T-helper 1 cell treated with Interleukin-12 subunit alpha and Interleukin-12 subunit beta and Interleukin-4 antibody, amounts not matched to agents 30 ng/mL and 1 ng/mL, for 36 hours (primary cell): ENCODE results near the gene CYP46A1. TPM values are rescaled to one million over a fixed set of nuclear protein-coding genes. Genes with fewer than 3 reads are reported as not detected.
"Not testable (repeated sequence)": the region's sequence is repeated elsewhere in the genome, so short reads cannot be mapped to it uniquely, and the experiment has no call there.

ENCODE experiments used
- intact Hi-C: fragments of 100-400 bp; cut with micrococcal nuclease; formaldehyde crosslinking; loops from one replicate; pipeline ENCODE4 v1.15.1; 2024
- total RNA-seq: library from RNA; stranded (reverse); gene quantifications from 2 replicates; pipeline ENCODE4 v1.2.3, GENCODE V29; 2022

CYP46A1 gene
- total RNA-seq, 1 donor from 2014 or later = not detected

DNA sequence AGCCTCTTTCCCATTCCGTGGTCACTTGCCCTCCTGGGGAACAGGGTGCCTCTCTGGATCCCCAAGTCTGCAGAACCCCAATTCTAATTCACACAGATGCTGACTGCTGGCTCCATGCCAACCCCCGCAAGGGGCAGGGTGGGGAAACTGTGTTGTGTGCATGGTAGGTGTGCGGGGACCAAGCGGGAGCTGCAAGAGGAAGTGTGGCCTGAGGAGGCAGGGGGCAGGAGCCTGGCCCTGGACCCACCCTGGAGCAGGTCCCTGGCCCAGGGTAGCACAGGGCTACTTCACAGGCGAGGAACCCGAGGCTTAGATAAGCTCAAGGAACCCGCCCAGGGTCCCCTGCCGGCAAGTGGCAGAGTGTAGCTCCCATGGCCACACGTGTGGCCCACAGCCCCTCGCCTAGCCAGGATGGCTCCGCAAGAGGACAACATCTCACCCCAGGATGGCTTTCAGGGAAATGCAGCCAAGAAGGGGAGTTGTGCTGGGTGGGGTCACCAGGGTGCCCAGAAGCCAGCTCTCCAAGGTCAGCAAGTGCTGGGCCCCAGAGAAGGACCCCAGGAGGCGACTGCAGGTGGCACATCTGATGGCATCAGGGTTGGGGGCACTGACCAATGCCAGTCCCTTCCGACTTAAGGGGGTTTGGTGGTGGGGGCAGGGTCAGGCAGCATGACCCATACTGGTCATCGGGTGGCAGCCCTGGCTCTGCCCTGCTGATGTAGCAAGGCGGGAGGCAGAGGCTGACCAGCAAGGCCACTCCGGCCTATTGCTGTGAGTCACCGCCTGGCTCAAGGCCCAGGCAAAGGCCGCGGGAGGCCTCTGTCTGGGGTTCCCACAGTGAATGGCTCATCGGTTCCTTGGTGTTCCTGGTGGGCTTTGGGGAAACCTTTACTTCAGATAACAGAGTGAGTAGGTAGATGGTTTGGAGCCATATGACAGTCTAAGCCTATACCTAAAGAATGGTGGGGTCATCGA is 71.8 kb downstream of the CYP46A1 start:
- intact Hi-C loops = no loop called here

DNA sequence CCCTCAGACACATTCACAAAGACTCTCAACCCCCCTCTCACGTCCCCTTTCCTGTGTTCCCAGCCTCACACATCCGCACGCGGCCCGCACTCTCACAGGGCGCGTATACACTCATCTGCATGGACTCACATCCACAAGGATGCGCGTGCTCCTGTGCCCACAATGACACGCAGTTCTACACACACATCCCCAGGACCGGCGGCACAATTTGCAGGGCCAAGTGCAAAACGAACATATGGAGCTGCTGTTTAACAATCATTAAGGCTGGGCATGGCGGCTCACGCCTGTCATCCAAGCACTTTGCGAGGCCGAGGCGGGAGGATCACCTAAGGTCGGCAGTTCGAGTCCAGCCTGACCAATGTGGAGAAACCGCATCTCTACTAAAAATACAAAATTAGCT is 72.7 kb downstream of the CYP46A1 start:
- intact Hi-C loops = no loop called here

DNA sequence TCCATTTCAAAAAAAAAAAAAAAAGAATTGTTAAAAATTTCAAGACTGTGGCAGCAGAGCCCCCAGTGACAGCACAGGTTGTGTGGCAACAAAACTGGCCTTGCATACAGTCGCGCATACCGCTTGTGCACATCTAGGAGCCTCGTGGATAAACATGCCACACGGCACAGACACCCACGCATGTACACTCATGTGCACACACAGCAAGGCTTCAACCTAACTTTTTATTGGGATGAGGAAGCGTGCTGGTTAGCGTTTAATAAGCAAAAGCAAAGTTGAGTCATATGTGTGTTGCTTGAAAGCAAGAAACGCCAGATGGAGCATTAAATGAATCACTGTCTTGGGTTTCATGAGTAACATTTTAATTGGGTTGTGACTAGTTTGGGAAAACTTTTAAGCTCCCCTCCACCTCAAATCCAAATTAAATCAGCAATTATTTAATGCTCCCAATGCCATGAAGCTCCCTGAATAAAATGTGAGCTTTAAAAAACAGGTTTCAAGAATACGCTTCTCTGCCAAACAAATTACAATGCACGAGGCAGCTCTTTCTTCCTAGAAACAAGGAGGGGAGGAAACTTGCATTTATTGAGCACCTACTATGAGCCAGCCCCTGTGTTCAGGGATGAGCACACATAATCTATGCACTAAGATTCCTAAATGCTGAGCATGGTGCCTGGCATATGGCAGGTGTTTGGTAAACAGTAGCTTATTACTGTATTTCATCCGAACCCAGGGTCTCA is 73.4 kb downstream of the CYP46A1 start:
- intact Hi-C loops = no loop called here

DNA sequence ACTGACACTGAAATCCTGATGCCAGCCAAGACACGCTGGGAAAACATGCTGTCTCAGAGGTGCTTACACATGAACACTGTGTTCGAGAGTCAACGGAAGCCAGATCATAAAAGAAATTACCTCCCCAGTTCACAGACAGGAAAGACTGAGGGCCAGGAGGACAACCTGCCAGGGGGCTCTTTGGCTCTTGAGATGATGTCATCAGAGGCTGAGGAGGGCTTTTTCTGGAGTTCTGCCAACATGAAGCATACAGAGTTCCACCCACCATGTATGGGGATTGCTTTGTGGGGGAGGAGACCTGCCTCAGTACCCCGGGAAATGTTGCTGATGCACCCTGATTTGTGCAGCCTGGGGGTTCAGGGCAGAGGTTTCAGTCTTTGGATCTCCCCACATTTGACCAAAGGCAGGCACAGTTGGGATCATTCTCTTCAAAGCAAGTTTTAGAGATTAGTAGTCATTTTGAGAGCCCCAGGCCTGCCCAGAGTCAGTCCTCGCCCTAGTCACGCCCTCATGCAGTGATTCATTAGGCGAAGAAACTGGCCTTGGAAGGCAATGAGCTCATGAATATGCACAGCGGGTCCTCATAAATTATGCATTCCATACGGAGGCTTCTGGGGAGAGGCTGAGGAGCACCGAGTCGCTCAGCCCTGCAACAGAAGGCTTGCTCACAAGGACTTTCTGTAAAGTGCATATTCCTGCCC is 74.2 kb downstream of the CYP46A1 start:
- intact Hi-C loops = no loop called here

DNA sequence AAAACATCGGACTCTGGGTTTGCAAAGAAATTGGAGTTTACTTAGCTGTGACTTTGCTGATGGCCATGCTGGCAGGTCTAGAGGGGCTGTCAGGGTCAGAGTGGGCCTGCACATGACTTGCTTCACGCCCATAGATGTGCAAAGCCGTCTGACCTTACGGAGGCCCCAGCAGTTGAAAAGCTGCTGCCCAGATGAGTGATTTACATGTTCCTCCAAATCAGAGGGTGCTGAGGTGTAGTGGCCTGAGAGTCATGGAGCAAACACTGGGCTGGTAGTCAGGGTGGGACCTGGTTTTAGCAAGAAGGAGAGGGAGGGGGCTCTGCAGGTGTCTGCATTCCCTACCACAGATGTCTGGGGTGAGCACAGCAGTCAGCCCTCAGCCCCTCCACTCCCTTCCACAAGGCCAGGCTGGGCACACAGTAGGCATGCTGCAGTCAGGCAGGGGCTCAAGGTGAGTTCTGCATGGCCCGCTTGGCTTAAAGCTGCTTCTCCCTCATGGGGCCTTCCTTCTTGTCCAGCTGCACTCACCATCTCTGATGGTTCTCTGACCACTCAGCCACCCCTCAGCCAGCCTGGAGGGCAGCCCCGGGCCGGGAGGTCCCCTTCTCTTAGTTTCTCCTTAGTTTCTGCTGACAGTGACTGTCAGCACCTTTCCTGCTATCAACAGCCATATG is 74.9 kb downstream of the CYP46A1 start:
- intact Hi-C loops = no loop called here

DNA sequence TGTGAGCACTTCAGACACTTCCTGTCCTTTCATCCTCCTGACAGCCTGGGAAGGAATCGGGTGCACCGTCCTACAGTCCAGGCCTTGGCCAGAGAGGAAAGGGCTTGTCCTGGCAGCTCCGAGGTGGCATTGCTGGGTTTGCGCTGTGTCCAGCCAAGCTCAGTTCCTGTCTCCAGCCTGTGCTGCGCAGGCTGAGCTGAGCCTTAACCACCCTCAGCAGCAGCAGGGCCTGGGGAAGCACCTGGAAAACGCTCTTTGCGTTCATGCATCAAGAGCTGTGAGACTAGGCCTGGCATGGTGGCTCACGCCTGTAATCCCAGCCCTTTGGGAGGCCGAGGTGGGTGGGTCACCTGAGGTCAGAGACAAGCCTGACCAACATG is 75.4 kb downstream of the CYP46A1 start:
- intact Hi-C loops = no loop called here

DNA sequence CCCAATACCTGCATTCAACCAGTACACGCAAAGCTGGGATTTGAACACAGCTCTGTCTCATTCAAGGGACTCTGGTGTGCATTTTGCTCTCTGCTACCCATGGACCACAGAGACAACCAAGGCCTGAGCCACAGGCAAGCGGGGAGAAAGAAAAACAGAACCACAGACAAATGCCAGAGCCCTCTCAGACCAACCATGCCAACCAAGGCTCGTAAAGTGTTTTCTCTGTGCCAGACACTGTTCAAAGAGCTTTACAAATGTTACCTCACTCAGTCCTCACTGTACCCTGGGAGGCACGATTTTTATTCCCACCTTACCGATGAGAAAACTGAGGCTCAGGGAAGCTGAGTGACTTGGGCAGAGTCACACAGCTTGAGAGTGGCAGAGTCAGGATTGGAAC is 76.7 kb downstream of the CYP46A1 start:
- intact Hi-C loops = no loop called here

DNA sequence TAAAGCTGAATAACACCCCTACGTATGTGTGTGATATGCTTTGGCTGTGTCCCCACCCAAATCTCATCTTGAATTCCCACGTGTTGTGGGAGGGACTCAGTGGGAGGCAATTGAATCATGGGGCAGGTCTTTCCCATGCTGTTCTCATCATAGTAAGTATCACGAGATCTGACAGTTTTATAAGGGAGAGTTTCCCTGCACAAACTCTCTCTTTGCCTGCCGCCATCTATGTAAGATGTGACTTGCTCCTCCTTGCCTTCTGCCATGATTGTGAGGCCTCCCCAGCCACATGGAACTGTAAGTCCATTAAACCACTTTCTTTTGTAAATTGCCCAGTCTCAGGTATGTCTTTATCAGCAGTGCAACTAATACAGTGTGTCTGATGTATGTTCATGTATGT is 78.8 kb downstream of the CYP46A1 start:
- intact Hi-C loops = not testable (repeated sequence)

DNA sequence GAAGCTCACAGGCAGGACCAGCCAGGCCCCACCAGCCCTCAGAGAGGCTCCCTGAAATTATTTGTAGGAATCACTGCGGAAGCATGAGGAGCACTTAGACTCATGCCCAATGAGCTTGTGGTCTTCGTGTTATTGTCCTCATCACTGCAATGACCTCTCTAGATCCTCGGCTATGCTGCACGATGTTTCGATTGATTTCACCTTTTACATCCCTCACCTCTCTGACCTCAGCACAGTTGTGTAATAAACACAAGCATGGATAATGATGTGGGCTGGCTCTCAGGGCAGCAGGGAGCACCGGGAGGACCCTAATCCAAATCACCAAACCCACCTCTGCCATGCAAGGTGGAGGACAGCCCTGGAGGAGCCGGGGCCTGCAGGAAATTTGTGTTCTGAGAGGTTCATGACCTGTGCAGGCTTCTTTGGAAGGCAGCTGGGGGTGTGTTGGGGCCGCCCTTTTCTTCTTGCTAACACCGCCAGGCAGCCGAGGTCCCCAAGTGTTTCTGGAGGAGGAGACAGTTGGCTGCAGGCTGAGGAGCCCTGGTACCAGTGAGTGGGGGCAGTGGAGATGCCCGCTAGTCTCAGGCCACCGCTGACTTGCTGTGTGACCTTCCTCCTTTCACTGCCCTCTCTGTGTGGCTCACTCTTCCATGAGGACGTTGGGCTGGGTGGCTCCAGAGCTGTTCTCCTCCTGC is 79.6 kb downstream of the CYP46A1 start:
- intact Hi-C loops = no loop called here

DNA sequence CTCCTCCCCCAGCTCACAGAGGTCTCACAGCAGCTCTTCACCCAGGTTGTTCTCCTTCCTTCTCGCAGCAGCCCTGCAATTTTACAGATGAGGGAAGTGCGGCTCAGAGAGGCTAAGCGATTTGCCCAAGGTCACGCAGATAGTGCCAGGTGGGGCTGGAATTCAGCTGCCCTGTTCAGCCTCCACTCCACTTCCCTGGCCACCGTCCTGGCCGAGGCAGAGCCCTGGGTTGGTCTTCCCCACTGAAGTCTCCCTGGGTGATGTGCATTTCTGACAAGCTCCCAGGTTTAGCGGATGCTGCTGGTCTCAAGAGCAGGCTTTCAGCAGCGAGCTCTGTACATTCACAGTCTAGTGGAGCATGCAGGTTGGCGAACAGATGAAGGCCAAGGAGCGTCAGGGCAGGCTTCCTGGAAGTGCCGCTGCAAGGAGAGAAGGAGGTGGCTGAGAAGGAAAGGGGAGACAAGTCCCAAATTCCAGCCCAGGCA is 80.2 kb downstream of the CYP46A1 start:
- intact Hi-C loops = no loop called here

DNA sequence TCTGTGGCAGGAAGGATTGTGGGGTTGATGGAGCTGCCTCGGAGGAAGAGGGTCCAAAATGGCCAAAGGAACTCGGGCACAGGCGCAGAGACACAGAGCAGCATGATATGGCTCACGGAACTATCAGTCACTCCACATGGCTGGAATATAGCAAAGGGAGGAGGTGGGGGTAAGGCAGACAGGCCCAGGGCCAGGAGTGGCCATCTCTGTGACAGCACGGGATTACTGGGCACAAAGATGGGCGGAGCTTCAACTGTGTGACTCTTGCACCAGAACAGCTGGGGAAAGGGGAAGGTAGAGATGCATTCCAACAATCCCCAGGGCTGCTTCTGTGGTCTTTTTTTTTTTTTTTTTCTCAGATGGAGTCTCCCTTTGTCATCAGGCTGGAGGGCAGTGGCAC is 84.3 kb downstream of the CYP46A1 start:
- intact Hi-C loops = no loop called here

DNA sequence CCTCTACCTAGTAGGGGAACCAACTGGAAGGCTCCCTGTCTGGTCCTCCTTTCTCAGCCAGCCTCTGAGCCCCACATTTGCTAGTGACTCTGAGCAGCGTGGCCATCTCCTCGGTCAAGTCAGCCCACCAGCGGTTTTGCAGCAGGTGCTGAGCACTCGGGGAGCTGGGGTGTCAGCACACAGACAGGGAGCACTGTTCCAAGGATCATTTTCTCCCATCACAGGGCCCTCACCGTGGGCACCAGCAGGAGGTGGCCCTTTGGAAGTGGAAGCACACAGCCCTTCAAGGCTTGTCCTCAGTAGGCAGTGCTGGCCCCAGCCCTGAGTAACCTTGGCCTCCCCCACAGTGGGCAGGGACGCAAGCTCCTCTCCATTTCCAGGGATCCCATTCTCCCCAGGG is 85.0 kb downstream of the CYP46A1 start:
- intact Hi-C loops = no loop called here

DNA sequence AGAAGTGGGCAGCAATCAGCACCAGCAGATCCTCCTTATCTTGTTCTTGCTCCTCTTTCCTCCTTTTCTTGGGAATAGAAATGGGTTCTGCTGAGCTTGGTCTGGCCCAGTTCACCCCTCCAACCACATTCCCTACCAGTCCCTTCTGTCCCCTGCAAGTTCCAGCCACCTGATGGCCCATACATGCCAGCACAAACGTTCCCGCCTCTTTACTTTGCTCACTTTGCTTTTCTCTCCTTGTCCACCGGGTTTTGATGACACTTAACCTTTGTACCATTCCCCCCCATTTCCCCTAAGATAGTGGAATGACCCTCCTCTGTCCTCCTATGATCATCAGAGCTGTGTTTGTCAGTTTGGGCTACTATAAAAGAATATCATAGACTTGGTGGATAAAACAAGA is 85.7 kb downstream of the CYP46A1 start:
- intact Hi-C loops = no loop called here

DNA sequence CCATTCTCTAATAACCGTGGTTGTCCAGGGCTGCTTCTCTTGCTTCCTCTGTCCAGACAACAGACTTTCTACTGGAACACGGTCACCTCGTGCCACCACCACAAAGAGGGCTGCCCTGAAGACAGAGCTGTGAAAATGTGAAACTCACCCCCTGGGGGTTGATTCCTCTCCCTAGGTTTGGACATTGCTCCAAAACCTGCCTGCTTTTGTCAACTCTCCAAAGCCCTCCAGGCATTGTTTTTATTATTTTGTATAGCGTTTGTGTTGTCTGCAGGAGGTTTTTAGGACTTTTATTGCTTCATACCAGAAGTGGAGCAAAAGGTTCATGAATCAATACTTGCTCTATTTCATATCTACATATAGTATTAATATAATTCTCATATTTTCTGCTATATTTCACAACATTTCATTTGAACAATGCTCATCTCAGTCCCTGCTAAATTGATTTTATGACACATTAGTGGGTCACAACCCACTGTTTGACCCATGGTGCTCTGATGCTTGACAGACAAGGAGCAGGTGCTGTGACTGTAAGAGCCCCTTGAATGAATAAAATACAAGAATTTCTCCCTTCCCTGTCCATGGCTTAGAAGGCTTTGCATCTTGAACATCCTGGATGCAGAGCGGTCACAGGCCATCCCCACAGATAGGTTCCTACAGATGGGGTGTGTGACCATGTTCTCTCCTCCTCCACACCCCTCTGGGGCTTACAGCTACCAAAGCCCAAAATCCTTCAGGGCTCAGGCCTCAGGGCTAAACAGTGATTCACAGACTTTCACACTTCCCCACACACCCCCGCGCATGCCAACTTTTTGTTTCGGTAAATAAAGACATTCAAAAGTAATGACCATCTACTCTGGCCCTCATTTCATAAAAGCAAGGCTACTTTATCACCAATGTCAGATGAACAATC is 88.5 kb downstream of the CYP46A1 start:
- intact Hi-C loops = no loop called here

DNA sequence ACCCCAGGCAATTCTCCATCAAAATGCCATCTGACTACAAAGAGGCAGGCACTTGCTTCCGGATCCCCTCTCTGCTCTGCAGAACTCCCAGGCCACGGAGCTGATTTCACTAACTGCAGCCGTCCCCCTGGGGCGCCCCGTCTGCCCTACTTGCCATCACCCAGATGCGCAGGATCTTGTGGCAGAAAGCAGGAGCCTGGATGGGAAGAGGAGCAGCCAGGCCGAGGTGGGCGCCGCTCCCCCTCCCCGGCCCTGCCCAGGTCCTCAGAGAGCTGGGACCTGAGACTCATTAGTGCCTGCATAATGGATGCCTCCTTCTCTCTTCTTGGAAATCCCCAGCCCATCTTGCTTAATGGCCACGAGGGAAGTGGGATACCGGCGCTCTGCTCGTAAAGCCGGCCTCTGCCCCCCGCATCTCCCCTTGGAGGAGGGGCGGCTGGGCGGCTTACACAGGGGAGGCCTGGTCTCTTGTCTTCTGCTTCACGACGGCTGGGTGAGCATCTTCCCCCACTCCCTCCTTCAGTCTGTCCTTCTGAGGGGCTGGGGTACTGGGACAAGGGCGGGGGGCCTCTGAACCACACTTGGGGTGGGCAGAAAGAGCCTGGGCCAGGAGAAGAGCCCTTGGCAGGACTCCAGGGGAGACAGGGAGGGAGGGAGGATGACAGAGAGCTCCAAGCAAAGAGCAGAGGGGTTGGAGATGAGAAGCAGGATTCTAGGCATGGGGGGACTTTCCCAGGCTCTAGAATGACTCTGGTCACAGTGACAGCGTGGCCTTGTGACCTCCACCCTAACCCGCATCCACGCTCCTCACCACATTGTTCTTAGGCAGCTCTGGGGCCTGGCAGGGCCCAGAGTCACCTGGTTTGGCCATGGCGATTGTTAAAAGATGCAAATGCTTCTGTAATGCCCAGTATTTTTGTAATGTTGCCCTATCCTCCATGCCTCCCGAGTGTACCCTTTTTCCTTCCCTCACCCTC is 89.7 kb downstream of the CYP46A1 start:
- intact Hi-C loops = no loop called here

DNA sequence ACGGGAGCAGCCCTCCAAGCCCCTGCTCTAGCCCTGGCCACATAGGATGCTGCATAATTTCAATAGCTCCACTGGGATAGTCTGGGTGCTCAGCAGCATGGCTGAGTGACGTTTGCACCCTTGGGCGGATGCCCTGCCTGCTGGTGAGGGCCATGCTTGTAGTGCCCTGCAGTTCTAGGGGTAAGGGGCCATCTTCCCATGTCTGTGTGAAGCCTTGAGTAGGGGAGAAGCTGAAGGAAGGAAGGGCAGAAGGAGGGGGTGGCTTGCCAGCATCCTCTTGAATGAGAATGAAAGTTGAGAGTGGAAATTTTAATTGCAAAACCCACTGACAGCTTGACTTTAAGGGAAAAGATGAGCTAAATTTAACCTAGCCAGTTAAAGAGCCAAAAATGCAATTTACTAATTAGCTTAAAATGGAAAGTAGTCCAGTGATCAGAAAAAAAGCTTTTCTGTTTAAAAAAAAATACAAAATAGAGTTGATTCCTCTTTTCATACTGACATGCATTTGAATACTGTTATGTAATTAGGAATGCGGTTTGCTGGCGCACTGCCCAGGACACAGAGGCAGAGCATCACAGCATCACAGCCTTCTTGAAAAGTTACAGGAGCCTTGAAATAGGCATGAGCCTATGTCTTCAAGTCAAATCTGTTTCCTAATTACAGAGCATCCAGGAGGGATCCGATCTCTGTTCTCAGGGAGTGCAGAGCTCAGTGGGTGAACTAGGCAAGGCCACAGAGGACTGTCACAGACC is 90.6 kb downstream of the CYP46A1 start:
- intact Hi-C loops = no loop called here

DNA sequence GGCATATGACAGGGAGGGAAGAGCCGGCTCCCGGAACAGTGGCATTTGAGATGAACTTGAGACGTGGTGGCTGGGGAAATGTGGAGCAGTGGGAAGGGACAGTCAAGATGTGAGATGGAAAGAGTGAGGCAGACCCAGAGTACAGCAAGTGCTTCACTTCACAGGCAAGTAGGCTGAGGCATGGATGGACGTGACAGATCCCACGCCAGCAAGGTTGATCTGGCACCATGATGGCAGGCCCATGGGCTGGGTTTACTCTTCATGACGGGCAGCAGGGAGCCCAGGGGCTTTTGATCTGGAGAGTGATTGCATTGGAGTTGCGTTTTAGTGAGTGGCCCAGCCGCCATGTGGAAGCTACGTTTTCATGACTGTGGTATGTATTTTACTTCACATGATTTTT is 91.3 kb downstream of the CYP46A1 start:
- intact Hi-C loops = no loop called here
